GM12801 (cell line): Measurements from ENCODE around the gene PIANP.

Experiments
- TF ChIP-seq, protein P1 (sequence below): IDR thresholded peaks from one replicate; pipeline ENCODE4 v1.5.1; 2011; ENCODE audit warnings: control low read depth; ENCODE audit not compliant: insufficient read length; ENCODE audit errors: extremely low read depth

PIANP gene

DNA sequence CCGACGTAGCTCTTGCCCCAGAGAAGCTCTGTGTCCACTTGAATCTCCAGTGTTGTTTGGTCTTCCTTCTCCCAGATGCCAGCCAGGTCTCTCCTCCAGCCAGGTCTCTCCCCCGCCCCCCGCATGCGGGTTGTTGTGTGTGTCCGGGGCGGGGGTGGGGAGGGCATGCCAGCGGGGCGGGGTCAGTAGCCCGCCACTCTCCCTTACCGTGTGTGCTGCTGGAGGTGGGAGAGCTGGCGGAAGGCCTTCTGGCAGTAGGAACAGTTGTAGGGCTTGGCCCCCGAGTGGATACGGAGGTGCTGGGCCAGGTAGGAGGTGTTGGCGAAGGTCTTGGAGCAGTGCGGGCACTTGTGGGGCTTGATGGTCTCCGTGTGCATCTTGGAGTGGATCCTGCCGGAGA lies 28.5 kb downstream of the PIANP start:
- TF ChIP-seq, protein P1, sequence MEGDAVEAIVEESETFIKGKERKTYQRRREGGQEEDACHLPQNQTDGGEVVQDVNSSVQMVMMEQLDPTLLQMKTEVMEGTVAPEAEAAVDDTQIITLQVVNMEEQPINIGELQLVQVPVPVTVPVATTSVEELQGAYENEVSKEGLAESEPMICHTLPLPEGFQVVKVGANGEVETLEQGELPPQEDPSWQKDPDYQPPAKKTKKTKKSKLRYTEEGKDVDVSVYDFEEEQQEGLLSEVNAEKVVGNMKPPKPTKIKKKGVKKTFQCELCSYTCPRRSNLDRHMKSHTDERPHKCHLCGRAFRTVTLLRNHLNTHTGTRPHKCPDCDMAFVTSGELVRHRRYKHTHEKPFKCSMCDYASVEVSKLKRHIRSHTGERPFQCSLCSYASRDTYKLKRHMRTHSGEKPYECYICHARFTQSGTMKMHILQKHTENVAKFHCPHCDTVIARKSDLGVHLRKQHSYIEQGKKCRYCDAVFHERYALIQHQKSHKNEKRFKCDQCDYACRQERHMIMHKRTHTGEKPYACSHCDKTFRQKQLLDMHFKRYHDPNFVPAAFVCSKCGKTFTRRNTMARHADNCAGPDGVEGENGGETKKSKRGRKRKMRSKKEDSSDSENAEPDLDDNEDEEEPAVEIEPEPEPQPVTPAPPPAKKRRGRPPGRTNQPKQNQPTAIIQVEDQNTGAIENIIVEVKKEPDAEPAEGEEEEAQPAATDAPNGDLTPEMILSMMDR: no peak

DNA sequence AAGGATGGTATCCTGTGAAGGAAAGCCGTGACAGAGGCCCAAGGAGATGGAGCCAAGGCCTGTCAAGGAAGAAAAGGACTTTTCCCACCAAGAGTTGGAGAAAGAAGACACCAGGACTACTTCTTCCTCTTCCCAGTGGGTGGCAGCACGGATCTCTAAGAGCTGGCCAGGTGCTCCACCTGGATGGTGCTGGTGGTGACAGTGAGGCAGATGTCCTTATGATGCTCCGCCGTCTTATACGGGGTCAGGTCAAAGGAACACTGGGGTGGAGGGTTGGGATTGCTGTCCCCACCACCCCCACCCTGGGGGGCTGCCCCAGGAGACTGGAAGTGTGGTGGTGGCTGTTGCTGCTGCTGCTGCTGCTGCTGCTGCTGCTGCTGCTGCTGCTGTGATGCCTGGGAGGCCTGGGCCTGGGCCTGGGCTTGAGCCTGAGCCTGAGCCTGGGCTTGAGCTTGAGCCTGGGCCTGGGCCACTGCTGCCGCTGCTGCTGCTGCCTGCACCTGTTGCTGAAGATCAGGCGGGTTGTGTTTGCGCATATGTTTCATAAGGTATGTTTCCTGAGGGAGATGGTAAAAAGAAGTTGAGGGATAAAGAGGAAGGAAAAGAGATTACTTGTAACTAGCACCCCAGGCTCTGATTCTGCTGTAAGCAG lies 32.9 kb downstream of the PIANP start:
- TF ChIP-seq, protein P1: no peak

DNA sequence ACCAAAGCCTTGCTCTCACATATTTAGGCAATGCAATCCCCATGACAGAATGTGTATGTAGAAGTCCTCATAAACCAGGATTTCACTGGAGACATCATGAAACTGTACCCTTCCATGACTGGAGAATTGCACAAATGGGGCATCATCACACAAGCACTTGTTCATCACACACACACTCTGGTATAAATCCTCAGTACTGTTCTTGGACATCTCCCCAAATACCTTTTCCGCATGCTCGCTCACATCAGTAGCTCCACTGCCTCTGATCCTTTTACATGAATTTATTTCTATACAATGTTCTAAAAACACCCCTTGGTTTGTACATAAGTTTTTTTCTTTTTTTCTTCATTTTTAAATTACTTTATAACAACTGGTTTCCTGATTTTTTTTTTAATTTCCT lies 34.4 kb downstream of the PIANP start:
- TF ChIP-seq, protein P1: no peak

DNA sequence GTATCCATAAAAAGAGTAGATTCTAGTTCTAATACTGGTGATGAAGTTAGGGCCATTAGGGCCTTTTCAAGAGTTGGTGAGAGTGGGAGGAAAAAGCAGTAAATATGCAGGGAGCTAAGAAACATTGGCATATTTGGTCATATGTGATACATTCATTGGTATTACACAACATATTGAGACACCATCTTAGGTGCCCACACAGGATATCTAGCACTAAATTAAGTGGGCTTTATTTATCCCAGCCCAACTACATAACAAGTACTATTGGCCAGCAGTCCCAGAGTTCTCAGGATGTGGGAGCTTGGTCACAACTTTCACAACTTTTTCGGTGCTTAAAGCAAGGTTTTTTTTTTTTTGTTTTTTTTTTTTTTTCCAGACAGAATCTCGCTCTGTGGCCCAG lies 35.7 kb downstream of the PIANP start:
- TF ChIP-seq, protein P1: no peak

DNA sequence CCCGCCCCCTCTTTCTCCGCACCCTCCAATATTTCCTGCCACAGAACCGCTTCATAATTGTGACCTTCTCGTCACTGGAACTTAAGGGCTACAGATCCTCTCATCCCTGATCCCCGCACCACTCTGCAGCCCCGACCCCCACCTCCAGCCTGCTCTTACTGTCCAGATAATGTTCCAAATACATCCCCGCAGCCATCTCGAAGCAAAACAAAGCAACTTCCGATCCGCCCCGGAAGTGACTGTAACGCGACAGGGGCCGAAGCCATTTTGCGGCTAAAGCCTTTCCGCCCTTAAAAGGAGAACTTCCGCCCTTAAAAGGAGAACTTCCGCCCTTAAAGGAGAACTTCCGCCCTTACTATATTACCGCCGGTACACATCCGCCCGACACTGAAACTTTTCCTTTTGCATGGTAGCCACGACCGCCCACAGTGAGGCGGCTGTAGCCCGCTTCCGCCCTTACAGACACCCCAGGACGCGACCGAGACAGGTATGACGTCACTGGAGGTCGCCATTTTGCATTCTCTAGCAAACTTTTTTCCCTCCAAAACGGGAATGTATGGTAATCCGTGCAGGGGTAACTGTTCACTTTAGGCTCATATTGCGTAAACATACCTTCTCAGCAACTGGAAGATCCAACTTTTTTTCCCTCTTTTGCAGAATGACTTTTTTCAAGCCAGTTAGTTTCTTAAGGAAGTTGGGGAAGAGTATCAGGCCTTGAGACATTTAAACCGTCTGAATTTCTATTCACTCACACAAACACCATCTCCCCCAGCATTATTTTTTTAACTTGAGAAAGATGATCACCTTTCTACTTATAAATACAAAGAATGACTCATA lies 37.5 kb downstream of the PIANP start, which contains the start of gene ING4:
TSS of gene ING4 (minus strand) at position 214 of the 837 bp plus-strand sequence. CDS start at position 196, 18 bp downstream.
- TF ChIP-seq, protein P1: no peak

DNA sequence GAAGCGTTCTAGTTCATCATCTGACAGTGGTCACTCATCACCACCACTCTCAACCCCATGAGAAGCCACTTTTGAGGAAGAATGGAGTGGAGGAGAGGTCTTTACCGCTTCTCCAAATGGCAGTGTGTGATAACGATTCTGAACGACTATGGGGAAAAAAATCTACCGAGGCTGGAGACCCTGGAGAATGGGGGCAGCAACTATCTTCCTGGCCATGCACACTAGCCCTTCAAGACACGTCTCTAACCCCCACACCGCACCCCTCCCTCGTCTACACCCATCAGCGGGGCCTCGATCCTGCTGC lies 38.1 kb downstream of the PIANP start:
- TF ChIP-seq, protein P1: no peak

DNA sequence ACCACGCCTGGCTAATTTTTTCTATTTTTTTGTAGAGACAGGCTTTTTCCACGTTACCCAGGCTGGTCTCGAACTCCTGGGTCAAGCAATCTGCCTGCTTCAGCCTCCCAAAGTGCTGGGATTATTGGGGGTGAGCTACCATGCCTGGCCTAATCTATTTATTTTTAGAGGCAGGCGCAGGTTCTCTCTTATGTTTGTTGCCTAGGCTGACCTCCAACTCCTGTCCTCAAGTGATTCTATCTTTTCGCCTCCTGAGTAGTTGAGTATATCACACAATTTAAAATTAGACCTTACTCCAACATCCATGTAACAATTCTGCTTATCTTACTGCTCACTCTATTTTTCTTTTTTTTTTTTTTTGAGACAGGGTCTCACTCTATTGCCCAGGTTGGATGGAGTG lies 46.6 kb downstream of the PIANP start:
- TF ChIP-seq, protein P1: no peak
